MM.1S (cell line): ENCODE data around the gene TMED7.

Experiments used
- DNase-seq: peaks from one replicate; pipeline ENCODE4 v3.0.0-alpha.2; 2015
- H2AFZ ChIP-seq: fragments of 300-600 bp; sonication (generic); 2 replicates; pipeline ENCODE4 v1.6.0; 2016; ENCODE audit warnings: antibody characterized with exemption, low read length
- H3F3A ChIP-seq: fragments of 300-600 bp; sonication (generic); 2 replicates; pipeline ENCODE4 v1.6.1; 2016; ENCODE audit warnings: mild to moderate bottlenecking, antibody characterized with exemption, low read length, moderate library complexity, mixed read lengths; ENCODE audit not compliant: insufficient read depth
- H3K27ac ChIP-seq: fragments of 300-600 bp; sonication (generic); 2 replicates; pipeline ENCODE4 v1.5.1; 2016; ENCODE audit warnings: mild to moderate bottlenecking, low read length
- H3K27me3 ChIP-seq: fragments of 300-600 bp; sonication (generic); replicated peaks from 2 replicates; pipeline ENCODE4 v1.6.0; 2016; ENCODE audit warnings: low read length; ENCODE audit not compliant: insufficient read depth
- H3K36me3 ChIP-seq: fragments of 300-600 bp; sonication (generic); replicated peaks from 2 replicates; pipeline ENCODE4 v1.6.1; 2016; ENCODE audit warnings: mild to moderate bottlenecking, low read length, mixed read lengths; ENCODE audit not compliant: insufficient read depth
- H3K4me1 ChIP-seq: fragments of 300-600 bp; sonication (generic); 2 replicates; pipeline ENCODE4 v1.6.1; 2016; ENCODE audit warnings: low read length, mixed read lengths
- H3K4me2 ChIP-seq: fragments of 300-600 bp; sonication (generic); 2 replicates; pipeline ENCODE4 v1.6.0; 2016; ENCODE audit warnings: low read depth, low read length
- H3K4me3 ChIP-seq: fragments of 300-600 bp; sonication (generic); 2 replicates; pipeline ENCODE4 v1.5.1; 2016; ENCODE audit warnings: low read length, mixed read lengths
- H3K79me2 ChIP-seq: fragments of 300-600 bp; sonication (generic); 2 replicates; pipeline ENCODE4 v1.6.1; 2016; ENCODE audit warnings: mixed run types, low read length, mixed read lengths
- H3K9ac ChIP-seq: fragments of 300-600 bp; sonication (generic); 2 replicates; pipeline ENCODE4 v1.6.1; 2016; ENCODE audit warnings: low read length, mixed read lengths
- H3K9me2 ChIP-seq: fragments of 300-600 bp; sonication (generic); replicated peaks from 2 replicates; pipeline ENCODE4 v1.6.1; 2016; ENCODE audit warnings: mild to moderate bottlenecking, low read length, mixed read lengths; ENCODE audit not compliant: insufficient read depth
- H3K9me3 ChIP-seq: fragments of 300-600 bp; sonication (generic); replicated peaks from 2 replicates; pipeline ENCODE4 v1.6.1; 2016; ENCODE audit warnings: mild to moderate bottlenecking, low read length, mixed read lengths; ENCODE audit not compliant: insufficient read depth
- H4K20me1 ChIP-seq: fragments of 300-600 bp; sonication (generic); 2 replicates; pipeline ENCODE4 v1.6.1; 2016; ENCODE audit warnings: mild to moderate bottlenecking, low read length, moderate library complexity, mixed read lengths; ENCODE audit not compliant: insufficient read depth
- EZH2 ChIP-seq: fragments of 300-600 bp; sonication (generic); optimal IDR thresholded peaks from 2 replicates; pipeline ENCODE3; 2017; ENCODE audit warnings: low read depth, mild to moderate bottlenecking, antibody characterized with exemption, low read length, mixed read lengths
- EZH2phosphoT487 ChIP-seq: fragments of 300-600 bp; sonication (generic); IDR thresholded peaks from 2 replicates; pipeline ENCODE4 v1.6.1; 2018; ENCODE audit warnings: antibody characterized with exemption, low read length
- TF ChIP-seq, protein P1 (sequence below): fragments of 300-600 bp; sonication (generic); IDR thresholded peaks from 2 replicates; pipeline ENCODE4 v1.5.1; 2016; ENCODE audit warnings: antibody characterized with exemption, low read length, mixed read lengths

Gene TMED7

DNA sequence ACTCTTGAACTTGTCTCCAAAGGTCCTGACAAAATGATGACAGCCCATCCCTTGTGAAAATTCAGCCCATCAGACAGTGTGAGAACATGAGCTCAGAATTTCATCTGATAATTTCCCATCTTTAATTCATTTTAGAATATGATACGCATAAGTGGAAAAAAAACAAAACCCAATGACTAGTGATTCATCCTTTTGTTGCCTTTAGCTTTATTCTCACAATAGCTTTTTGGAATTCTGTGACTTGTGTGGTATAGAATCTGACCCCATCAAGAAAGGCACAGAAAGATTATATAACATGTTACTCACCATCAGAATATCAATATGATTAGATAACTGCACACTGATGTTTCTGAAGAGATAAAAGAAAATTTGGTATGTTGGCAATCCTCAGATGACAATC, 16.1 kb upstream of the TMED7 start:
- Histone ChIP-seq H3K27ac (no peak overlapping the region), H3F3A (no peaks in the 10 kb centered on the region), H3K4me2 (no peak overlapping the region), H4K20me1 (no peaks in the 10 kb centered on the region), H2AFZ (no peak overlapping the region), H3K27me3 (peaks cover 18% of the 10 kb centered on the region), H3K4me3 (no peak overlapping the region), H3K79me2 (no peaks in the 10 kb centered on the region), H3K9ac (no peak overlapping the region), H3K9me3 (no peaks in the 10 kb centered on the region), H3K9me2 (no peaks in the 10 kb centered on the region), H3K36me3 (no peaks in the 10 kb centered on the region), H3K4me1 (no peaks in the 10 kb centered on the region)
- TF ChIP-seq, protein P1, sequence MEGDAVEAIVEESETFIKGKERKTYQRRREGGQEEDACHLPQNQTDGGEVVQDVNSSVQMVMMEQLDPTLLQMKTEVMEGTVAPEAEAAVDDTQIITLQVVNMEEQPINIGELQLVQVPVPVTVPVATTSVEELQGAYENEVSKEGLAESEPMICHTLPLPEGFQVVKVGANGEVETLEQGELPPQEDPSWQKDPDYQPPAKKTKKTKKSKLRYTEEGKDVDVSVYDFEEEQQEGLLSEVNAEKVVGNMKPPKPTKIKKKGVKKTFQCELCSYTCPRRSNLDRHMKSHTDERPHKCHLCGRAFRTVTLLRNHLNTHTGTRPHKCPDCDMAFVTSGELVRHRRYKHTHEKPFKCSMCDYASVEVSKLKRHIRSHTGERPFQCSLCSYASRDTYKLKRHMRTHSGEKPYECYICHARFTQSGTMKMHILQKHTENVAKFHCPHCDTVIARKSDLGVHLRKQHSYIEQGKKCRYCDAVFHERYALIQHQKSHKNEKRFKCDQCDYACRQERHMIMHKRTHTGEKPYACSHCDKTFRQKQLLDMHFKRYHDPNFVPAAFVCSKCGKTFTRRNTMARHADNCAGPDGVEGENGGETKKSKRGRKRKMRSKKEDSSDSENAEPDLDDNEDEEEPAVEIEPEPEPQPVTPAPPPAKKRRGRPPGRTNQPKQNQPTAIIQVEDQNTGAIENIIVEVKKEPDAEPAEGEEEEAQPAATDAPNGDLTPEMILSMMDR, result no peak
- TF ChIP-seq EZH2phosphoT487 (no peak), EZH2 (no peak)
- no peak for DNase-seq

DNA sequence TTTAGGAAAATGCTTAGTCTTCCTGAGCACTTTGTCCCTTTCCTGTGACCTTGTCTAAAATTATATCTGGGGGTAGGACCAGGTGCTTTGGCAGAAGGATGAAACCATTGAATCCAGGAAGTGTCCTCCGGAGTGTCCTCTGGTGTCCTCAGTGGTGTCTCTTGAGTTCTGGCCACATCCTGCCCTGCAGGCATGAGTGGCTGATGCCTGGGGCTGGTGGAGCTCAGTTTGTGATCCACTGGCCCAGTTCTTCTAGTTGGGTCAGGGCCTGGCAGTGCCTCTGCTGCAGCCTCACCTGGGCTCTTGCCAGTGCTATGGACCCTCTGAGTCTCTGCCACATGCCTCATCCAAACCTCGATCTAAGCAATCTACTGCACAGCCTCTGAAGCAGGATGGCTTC, 14.4 kb upstream of the TMED7 start:
- H3K4me1 ChIP-seq, result no peaks in the 10 kb centered on the region
- no peaks in the 10 kb centered on the region for H3K9me2 ChIP-seq
- H3K27me3 ChIP-seq, result peaks cover 35% of the 10 kb centered on the region
- H3F3A ChIP-seq, result no peaks in the 10 kb centered on the region
- no peak overlapping the region for H3K9ac ChIP-seq
- no peaks in the 10 kb centered on the region for H3K36me3 ChIP-seq
- no peak for TF ChIP-seq EZH2phosphoT487
- TF ChIP-seq, protein P1, result no peak
- no peak for TF ChIP-seq EZH2
- H4K20me1 ChIP-seq, result no peaks in the 10 kb centered on the region
- no peak overlapping the region for H3K27ac ChIP-seq
- no peak overlapping the region for H3K4me3 ChIP-seq
- no peak overlapping the region for H2AFZ ChIP-seq
- no peak overlapping the region for H3K4me2 ChIP-seq
- H3K9me3 ChIP-seq, result no peaks in the 10 kb centered on the region
- DNase-seq, result no peak
- no peaks in the 10 kb centered on the region for H3K79me2 ChIP-seq

DNA sequence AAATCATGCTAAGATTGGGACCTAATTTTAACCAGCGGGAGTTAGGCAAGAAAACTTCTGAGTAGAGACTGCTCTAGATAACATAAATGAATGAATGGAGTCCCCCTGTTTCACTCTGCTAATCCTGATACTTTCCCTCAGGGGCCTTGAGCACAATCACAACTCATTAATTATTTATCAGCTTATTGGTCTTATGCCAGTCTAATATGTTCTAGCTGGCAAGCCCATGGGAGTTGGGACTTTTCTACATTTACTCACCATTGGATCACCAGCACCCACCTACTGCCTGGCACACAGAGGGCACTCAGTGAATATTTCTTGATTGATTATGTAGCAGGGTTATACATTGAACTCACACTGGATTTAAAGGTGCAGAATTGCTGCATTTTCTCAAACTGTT, 13.5 kb upstream of the TMED7 start:
- no peak overlapping the region for H3K4me3 ChIP-seq
- peaks cover 36% of the 10 kb centered on the region for H3K27me3 ChIP-seq
- H3K9me2 ChIP-seq, result no peaks in the 10 kb centered on the region
- no peaks in the 10 kb centered on the region for H3K4me1 ChIP-seq
- no peak overlapping the region for H2AFZ ChIP-seq
- H3K79me2 ChIP-seq, result no peaks in the 10 kb centered on the region
- no peaks in the 10 kb centered on the region for H3K9me3 ChIP-seq
- no peaks in the 10 kb centered on the region for H3K36me3 ChIP-seq
- H3K9ac ChIP-seq, result no peak overlapping the region
- TF ChIP-seq EZH2phosphoT487, result no peak
- TF ChIP-seq, protein P1, result no peak
- no peak for TF ChIP-seq EZH2
- no peaks in the 10 kb centered on the region for H4K20me1 ChIP-seq
- H3F3A ChIP-seq, result peaks cover 3% of the 10 kb centered on the region
- H3K27ac ChIP-seq, result no peak overlapping the region
- H3K4me2 ChIP-seq, result no peak overlapping the region
- no peak for DNase-seq

DNA sequence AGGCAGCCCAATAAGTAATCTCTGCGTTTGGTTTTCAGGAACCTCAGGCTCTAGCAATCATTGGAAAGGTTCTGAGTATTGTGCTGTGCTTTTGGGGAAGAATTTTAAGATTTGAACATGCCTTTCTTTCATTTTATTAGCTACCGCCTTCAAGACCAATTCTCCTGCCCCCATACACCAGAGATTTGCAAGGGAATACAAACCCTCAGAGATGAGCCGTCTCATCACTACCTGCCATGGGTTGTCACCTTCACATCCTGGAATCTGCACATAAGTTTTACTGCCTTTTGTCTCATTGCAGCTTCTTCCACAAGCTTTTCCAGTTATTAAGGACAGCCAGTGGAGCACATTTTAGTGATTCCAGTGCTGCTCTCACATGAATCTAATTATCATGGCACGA, 11.7 kb upstream of the TMED7 start:
- peaks cover 5% of the 10 kb centered on the region; the same call in 1 of the 2 replicates for H4K20me1 ChIP-seq
- no peak for TF ChIP-seq EZH2
- no peak for TF ChIP-seq EZH2phosphoT487
- TF ChIP-seq, protein P1, result no peak

More for the DNA sequence above, 11.7 kb upstream of the TMED7 start:
- peaks cover 10% of the 10 kb centered on the region for H3K4me1 ChIP-seq
- no peaks in the 10 kb centered on the region for H3K9me3 ChIP-seq
- H3F3A ChIP-seq, result peaks cover 9% of the 10 kb centered on the region
- H3K4me3 ChIP-seq, result no peak overlapping the region
- H3K4me2 ChIP-seq, result no peak overlapping the region
- H3K36me3 ChIP-seq, result no peaks in the 10 kb centered on the region
- H3K9me2 ChIP-seq, result no peaks in the 10 kb centered on the region
- no peak overlapping the region for H3K27ac ChIP-seq
- no peaks in the 10 kb centered on the region for H3K79me2 ChIP-seq
- no peak overlapping the region for H3K9ac ChIP-seq
- no peak for DNase-seq
- H3K27me3 ChIP-seq, result peaks cover 47% of the 10 kb centered on the region
- no peak overlapping the region for H2AFZ ChIP-seq
